GM18519 (cell line): ENCODE measurements around the gene BPIFB6.

ENCODE experiments used
- ATAC-seq: cut with Tn5 transposase; IDR thresholded peaks from one replicate; pipeline ENCODE4 v1.9.1; 2021; ENCODE audit warnings: mild to moderate bottlenecking, moderate library complexity; ENCODE audit not compliant: unreplicated experiment, low FRiP score

Gene BPIFB6

DNA sequence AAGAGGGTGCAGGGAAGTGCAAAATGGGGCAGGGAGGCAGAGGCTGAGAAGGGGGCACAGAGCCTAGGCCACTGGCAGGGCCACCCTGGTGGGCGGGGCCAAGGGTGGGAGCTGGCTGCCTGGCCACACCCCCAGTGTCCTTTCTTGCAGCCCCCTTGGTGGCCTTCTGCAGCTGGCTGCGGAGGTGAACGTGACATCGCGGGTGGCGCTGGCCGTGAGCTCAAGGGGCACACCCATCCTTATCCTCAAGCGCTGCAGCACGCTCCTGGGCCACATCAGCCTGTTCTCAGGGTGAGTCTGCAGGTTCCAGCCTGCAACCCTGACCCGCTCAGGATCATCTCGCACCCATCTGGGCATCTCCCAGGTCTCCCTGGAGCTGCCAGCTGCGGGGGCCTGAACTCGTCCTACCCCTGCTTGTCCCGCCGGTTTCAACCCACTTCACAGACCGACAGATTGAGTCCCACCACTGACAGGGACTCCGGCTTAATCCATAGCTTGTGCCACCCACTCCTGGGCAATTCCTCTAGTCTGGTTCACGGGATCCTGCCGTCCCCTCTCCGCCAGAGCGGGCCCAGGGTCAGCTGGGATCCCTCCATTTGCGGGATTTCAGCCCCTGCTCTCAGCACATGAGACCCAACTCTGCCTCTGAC is 28.4 kb downstream of the BPIFB6 start:
- ATAC-seq: no peak

GRCh38 chr20:33061658-33062028 is 30.2 kb downstream of the BPIFB6 start:
- no peak for ATAC-seq

DNA sequence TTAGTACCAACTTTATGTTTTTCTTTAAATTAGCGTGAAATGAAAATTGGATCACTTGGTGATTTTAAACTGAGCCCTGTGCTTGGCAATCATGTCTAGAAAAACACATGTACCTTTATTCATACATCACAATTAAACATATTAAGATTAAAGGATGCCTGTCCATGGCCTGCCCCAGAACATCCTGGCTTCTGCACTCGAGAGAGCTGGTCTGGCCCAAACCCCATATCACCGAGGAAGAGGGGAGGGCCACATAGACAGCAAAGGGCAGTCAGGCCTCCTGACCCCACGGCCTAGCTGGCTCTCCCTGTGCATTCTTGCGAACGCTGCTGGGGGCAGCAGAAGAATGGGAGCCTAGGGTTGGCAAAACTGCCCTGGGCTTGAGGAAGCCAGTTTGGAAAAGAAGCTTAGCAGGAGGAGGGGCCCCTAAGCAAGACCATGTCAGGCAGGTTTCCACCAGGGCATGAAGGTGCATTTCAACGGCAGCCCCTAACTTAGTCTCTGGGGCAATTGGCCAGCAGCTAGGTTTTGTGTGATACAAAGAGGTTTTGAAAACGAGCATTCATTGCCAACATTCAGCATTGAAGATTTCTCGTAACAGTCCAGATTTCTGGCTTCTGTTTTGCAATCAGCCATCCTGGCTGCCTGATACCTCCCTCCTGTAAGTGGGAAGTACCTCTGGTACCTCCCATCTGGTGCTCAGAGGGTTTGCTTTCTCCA is 30.8 kb downstream of the BPIFB6 start:
- no peak for ATAC-seq

- ATAC-seq: no peak
Measured at GRCh38 chr20:33062825-33063149, 31.3 kb downstream of the BPIFB6 start.

DNA sequence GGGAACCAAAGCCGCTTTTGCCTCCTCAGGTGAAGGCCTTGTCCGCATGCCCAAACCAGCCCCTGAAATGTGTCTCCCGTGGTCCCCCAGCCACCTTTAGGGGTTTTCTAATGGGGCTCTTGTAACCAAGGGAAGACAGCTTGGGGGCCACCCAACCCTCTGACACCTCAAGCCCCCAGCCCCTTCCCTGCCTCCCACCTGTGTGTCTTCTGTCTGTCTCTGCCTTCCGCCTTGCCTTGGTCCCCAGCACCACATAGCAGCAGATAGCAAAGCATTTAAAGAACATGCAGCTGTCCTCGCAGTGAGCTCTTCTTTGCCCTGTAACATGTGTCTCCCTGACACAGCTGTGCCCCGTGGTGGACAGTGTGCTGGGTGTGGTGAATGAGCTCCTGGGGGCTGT is 31.8 kb downstream of the BPIFB6 start:
- ATAC-seq: no peak

DNA sequence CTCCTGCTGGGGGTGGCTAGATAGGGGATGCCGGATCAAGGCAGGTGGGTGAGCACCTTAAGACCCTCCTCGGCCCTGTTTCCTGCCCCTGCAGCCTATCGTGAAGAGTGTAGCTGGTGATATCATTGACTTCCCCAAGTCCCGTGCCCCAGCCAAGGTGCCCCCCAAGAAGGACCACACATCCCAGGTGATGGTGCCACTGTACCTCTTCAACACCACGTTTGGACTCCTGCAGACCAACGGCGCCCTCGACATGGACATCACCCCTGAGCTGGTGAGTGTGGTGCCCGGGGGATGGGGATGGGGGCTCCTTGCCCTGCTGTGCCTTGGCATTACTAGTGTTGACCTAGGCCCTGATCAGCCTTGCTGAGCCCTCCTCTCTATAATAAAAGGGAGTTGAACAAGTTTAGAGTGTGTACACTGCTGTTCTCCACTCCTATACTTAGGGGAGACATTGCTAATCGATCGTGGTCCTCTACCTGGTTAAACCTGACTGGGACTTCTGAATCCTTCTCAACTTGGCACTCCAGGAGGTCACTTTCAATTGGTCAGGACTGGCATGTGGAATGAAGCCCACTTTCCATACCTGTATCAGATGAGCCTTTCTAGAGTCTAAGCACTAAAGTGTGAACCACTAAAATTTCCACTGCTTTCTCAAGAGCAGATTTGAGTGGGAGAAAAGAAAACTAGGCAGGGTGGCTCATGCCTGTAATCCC is 33.3 kb downstream of the BPIFB6 start:
- ATAC-seq: no peak

DNA sequence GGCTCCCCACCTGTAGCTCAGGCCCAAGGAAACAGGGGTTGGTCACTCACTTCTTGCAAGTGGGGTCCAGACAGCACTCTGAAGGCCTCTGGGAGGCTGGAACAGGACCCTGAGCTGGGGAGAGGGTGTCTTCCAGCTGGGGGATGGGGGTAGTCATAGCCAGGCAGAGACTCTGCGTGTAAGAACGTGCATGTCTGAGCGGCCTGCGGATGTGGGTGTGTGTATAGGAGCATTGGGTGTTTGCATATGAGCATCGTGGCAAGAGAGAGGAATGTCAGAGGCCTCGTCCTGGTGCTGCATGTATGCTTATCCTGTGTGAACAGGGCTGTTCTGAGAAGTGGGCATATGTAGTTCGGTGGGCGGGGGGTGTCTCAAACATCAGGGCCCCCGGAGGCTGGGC is 34.3 kb downstream of the BPIFB6 start:
- ATAC-seq: no peak

- ATAC-seq: no peak
Measured at GRCh38 chr20:33067806-33068205, 36.4 kb downstream of the BPIFB6 start.

- no peak for ATAC-seq
Measured at GRCh38 chr20:33068251-33068939, 36.9 kb downstream of the BPIFB6 start.

GRCh38 chr20:33069673-33070072 is 38.2 kb downstream of the BPIFB6 start:
- no peak for ATAC-seq

DNA sequence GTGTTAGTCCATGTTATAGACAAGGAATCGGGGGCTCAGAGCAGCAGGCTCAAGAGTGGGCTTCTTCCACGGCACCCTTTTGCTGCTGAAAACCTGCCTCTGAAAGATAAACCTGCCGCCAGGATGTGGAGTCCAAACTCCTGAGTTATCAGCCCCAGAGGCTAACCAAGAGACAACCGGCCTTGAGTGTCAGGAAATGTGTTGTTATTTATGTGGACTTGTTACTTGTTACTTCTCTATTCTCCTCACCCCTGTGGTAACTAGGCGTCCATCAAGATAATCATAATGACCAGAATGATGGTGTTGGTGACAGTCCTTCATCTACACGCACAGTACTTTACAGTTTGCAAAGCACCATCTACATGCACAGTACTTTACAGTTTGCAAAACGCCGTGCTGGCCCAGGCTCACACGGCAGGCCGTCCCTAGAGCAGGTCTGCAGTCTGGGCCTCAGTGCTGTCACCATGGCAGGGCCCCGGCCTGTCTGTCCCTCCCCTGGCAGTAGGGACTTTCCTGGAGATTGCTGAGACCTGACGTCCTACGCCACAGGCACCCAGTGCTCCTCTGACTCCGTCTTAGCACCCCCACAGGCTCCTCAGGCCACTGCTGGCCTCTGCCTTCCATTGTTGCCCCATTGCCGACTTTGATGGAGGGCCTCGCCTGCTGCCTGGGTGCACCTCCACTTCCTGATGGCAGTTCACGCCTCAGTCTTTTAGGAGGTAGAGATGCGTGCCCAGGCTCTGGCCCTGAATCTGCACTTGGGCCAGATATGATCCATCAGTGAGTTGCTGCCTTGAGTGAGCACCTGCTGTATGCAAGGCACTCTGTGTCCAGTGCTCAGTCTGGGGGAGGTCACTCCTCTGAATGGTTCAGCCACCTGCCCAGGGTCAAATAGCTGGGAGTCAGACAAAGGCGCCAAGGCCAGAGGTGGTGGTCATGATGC is 38.9 kb downstream of the BPIFB6 start:
- no peak for ATAC-seq

DNA sequence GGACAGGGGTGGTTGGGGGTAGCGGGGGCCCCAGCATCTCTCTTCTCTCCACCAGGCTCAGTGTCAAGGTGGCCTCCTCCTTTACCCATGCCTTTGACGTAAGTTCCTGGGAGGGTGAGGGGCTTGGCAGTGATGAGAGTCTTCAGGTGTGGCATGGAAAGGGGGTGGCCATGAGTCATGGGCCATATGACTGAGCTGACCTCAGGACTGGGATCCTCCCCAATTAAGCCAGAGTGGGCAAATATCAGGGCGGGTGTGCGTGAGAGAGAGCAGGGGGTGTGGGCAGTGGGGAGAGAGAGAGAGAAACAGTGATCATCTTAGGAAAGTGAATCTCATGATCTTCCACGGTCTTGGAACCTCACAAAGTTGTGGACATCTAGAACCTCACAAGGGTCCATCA is 39.8 kb downstream of the BPIFB6 start:
- no peak for ATAC-seq

DNA sequence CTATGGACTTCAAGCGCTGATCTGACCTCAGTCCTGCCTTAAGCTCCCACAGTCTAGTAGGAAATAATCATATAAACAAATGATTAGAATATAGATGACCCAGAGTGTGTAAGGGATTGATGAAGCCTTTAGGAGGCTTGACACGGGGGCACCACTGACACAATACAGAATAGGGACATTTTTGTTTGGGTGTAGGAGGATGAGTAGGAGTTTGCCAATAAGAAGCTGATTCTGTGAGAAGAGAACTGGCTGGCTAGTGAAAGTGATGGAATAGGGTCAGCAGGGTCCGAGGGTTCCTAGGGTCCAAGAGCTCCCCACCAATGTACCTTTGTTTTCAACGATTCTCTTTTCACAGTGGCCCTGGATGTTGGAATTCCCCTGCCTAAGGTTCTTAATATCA is 40.9 kb downstream of the BPIFB6 start:
- no peak for ATAC-seq

DNA sequence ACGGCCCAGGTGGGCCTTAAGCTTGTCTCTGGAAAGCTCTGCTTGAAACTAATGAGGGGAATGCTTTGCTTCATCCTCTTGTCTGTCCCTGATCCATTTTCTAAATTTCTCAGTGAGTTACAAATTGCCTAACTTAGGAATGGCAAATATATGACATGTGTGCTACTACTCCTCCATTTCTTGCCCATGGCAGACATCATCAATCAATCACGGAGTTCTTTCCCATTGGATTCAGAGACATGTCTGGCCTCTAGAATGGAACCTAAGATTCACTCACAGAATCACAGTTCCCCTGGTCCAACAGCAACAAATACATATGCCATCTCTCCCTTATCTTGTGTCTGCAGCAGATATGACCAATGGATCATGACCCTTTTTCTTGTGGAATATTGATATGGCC is 41.4 kb downstream of the BPIFB6 start:
- no peak for ATAC-seq

DNA sequence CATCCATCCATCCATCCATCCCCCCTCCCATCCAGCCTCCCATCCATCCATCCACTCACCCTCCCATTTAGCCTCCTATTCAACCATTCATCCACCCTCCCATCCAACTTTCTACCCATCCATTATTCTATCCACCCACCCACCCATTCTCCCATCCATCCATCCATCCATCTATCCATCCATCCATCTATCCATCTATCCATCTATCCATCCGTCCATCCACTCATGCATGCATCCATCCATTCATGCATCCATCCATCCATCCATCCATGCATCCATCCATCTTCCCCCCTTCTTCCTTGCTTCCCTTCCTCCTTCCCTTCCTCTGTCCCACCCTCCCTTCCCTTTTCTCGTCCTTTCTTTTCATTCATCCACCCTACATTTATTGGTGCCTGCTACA is 43.2 kb downstream of the BPIFB6 start:
- ATAC-seq: no peak

GRCh38 chr20:33075281-33075680 is 43.8 kb downstream of the BPIFB6 start:
- no peak for ATAC-seq

DNA sequence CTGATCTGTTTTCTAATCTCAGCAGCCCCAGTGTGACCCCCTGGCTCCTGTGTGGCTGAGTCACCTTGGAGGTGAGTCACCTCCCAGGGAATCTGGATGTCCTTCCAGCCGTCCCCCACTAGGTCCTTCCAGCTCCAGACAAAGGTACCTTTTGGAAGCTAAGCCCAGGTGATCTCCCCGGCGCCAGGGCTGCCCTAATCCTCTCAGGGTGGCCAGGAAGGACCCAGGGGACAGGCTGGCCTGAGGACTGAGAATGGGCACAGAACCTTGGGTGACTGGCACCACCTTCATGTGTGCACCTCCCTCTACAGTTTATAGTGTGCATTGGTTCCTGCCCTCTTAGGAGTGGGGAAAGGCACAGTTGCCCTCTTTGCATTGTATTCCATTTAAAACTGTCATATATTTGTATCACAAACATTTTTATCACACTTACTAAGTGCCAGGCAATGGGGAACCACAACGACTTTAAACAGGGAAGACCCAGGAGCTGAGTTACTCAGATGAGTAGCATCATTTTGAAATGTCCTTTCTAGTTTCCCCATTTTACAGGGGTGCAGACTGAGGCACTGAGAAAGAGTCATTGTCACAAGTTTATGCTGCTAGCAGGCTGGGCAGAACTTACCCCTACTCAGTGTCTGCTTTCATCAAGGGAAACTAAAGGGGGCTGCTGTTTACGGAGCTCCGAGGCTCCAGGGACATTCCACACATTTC is 45.4 kb downstream of the BPIFB6 start:
- ATAC-seq: no peak

- no peak for ATAC-seq
Measured at GRCh38 chr20:33079259-33079658, 47.8 kb downstream of the BPIFB6 start, which contains the start of gene BPIFB4. BPIFB4 (plus strand) TSS chr20:33079643; CDS start chr20:33081527, 1,884 bp downstream.

GRCh38 chr20:33081411-33082154 is 50.1 kb downstream of the BPIFB6 start:
- no peak for ATAC-seq
